Stimulated activated CD4-positive, alpha-beta T cell treated with anti-CD3 and anti-CD28 coated beads, Interleukin-1b, Interleukin-23, amount 100 ng/mL, for 4 hours (primary cell): ENCODE data around the gene PORCN.
"Not testable (repeated sequence)": the region's sequence is repeated elsewhere in the genome, so short reads cannot be mapped to it uniquely, and the experiment has no call there.

Experiments used
- DNase-seq, 2 donors: peaks; one replicate each; pipeline ENCODE4 v3.0.0-alpha.2; 2020; ENCODE audit warnings: low read depth in 2 of 2

Gene PORCN

GRCh38 chrX:48540480-48540879, 31.7 kb downstream of the PORCN start:
- no peak for DNase-seq

- DNase-seq: no peak
These were observed 32.5 kb downstream of the PORCN start for GRCh38 chrX:48541140-48541814.

- DNase-seq: no peak
These were observed 40.1 kb downstream of the PORCN start for GRCh38 chrX:48548871-48549270.

- not testable (repeated sequence) for DNase-seq
These were observed 47.0 kb downstream of the PORCN start for GRCh38 chrX:48555731-48556325.

- DNase-seq: no peak
These were observed 49.5 kb downstream of the PORCN start for GRCh38 chrX:48558271-48558670.

- DNase-seq: no peak
These were observed 50.8 kb downstream of the PORCN start for GRCh38 chrX:48559636-48560035.

GRCh38 chrX:48560056-48560455, 51.3 kb downstream of the PORCN start:
- DNase-seq: no peak

GRCh38 chrX:48560681-48561080, 51.9 kb downstream of the PORCN start:
- no peak for DNase-seq

GRCh38 chrX:48569958-48570357, 61.2 kb downstream of the PORCN start:
- no peak for DNase-seq
